MM.1S (cell line): ENCODE measurements around the gene FHOD1.

Source experiments
- DNase-seq: peaks from one replicate; pipeline ENCODE4 v3.0.0-alpha.2; 2015
- H2AFZ ChIP-seq: fragments of 300-600 bp; sonication (generic); 2 replicates; pipeline ENCODE4 v1.6.0; 2016; ENCODE audit warnings: antibody characterized with exemption, low read length
- H3F3A ChIP-seq: fragments of 300-600 bp; sonication (generic); 2 replicates; pipeline ENCODE4 v1.6.1; 2016; ENCODE audit warnings: mild to moderate bottlenecking, antibody characterized with exemption, low read length, moderate library complexity, mixed read lengths; ENCODE audit not compliant: insufficient read depth
- H3K27ac ChIP-seq: fragments of 300-600 bp; sonication (generic); 2 replicates; pipeline ENCODE4 v1.5.1; 2016; ENCODE audit warnings: mild to moderate bottlenecking, low read length
- H3K27me3 ChIP-seq: fragments of 300-600 bp; sonication (generic); replicated peaks from 2 replicates; pipeline ENCODE4 v1.6.0; 2016; ENCODE audit warnings: low read length; ENCODE audit not compliant: insufficient read depth
- H3K36me3 ChIP-seq: fragments of 300-600 bp; sonication (generic); replicated peaks from 2 replicates; pipeline ENCODE4 v1.6.1; 2016; ENCODE audit warnings: mild to moderate bottlenecking, low read length, mixed read lengths; ENCODE audit not compliant: insufficient read depth
- H3K4me1 ChIP-seq: fragments of 300-600 bp; sonication (generic); 2 replicates; pipeline ENCODE4 v1.6.1; 2016; ENCODE audit warnings: low read length, mixed read lengths
- H3K4me2 ChIP-seq: fragments of 300-600 bp; sonication (generic); 2 replicates; pipeline ENCODE4 v1.6.0; 2016; ENCODE audit warnings: low read depth, low read length
- H3K4me3 ChIP-seq: fragments of 300-600 bp; sonication (generic); 2 replicates; pipeline ENCODE4 v1.5.1; 2016; ENCODE audit warnings: low read length, mixed read lengths
- H3K79me2 ChIP-seq: fragments of 300-600 bp; sonication (generic); 2 replicates; pipeline ENCODE4 v1.6.1; 2016; ENCODE audit warnings: mixed run types, low read length, mixed read lengths
- H3K9ac ChIP-seq: fragments of 300-600 bp; sonication (generic); 2 replicates; pipeline ENCODE4 v1.6.1; 2016; ENCODE audit warnings: low read length, mixed read lengths
- H3K9me2 ChIP-seq: fragments of 300-600 bp; sonication (generic); replicated peaks from 2 replicates; pipeline ENCODE4 v1.6.1; 2016; ENCODE audit warnings: mild to moderate bottlenecking, low read length, mixed read lengths; ENCODE audit not compliant: insufficient read depth
- H3K9me3 ChIP-seq: fragments of 300-600 bp; sonication (generic); replicated peaks from 2 replicates; pipeline ENCODE4 v1.6.1; 2016; ENCODE audit warnings: mild to moderate bottlenecking, low read length, mixed read lengths; ENCODE audit not compliant: insufficient read depth
- H4K20me1 ChIP-seq: fragments of 300-600 bp; sonication (generic); 2 replicates; pipeline ENCODE4 v1.6.1; 2016; ENCODE audit warnings: mild to moderate bottlenecking, low read length, moderate library complexity, mixed read lengths; ENCODE audit not compliant: insufficient read depth
- EZH2 ChIP-seq: fragments of 300-600 bp; sonication (generic); optimal IDR thresholded peaks from 2 replicates; pipeline ENCODE3; 2017; ENCODE audit warnings: low read depth, mild to moderate bottlenecking, antibody characterized with exemption, low read length, mixed read lengths
- EZH2phosphoT487 ChIP-seq: fragments of 300-600 bp; sonication (generic); IDR thresholded peaks from 2 replicates; pipeline ENCODE4 v1.6.1; 2018; ENCODE audit warnings: antibody characterized with exemption, low read length
- TF ChIP-seq, protein P1 (sequence below): fragments of 300-600 bp; sonication (generic); IDR thresholded peaks from 2 replicates; pipeline ENCODE4 v1.5.1; 2016; ENCODE audit warnings: antibody characterized with exemption, low read length, mixed read lengths

The FHOD1 gene

DNA sequence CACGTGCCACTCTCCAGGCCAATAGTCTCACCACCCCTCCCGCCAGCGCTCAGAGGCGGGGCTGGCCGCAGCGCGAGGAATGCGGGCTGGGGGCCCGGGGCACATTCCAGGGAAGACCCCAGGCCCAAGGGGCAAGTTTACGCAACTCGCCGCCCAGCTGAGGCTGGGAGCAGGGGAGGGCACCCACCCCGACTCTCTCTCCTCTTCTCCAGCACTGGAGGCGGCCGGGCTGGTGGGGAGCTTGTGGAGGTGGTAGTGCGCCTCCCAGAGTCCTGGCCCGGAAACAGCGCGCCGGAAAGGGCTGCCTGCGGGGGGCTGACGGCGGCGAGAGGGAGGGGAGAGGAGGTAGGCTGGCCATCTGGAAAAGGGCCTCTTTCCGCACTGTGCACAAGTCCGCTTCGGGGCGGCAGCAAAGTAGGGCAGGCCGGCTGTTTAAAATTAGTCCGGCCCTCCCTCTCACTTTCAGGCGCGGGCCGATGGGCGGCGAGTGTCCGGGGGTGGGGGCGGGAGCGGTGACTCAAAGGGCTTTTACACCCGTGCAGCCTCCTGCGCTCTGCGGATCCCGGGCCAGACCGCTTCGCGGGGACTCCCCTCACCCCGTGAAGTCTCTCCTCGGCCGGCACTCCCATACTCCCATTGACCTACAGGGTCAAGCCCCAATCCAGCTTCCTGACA is 1.1 kb downstream of the FHOD1 start:
- Histone ChIP-seq H3K4me3 (peak overlapping the region; percentile 93), H2AFZ (peak overlapping the region; percentile 71; the same call in 1 of the 2 replicates), H3K79me2 (peaks cover 44% of the 10 kb centered on the region), H4K20me1 (no peaks in the 10 kb centered on the region), H3K9me2 (no peaks in the 10 kb centered on the region), H3K36me3 (no peaks in the 10 kb centered on the region), H3K4me1 (peaks cover 36% of the 10 kb centered on the region), H3K27ac (peak overlapping the region; percentile 85), H3K9ac (peak overlapping the region; percentile 80), H3K27me3 (peaks cover 18% of the 10 kb centered on the region), H3K4me2 (peak overlapping the region; percentile 79), H3F3A (peaks cover 44% of the 10 kb centered on the region), H3K9me3 (no peaks in the 10 kb centered on the region)
- peak; percentile 83 for DNase-seq
- TF ChIP-seq, protein P1, sequence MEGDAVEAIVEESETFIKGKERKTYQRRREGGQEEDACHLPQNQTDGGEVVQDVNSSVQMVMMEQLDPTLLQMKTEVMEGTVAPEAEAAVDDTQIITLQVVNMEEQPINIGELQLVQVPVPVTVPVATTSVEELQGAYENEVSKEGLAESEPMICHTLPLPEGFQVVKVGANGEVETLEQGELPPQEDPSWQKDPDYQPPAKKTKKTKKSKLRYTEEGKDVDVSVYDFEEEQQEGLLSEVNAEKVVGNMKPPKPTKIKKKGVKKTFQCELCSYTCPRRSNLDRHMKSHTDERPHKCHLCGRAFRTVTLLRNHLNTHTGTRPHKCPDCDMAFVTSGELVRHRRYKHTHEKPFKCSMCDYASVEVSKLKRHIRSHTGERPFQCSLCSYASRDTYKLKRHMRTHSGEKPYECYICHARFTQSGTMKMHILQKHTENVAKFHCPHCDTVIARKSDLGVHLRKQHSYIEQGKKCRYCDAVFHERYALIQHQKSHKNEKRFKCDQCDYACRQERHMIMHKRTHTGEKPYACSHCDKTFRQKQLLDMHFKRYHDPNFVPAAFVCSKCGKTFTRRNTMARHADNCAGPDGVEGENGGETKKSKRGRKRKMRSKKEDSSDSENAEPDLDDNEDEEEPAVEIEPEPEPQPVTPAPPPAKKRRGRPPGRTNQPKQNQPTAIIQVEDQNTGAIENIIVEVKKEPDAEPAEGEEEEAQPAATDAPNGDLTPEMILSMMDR = peak; percentile 33
- no peak for TF ChIP-seq EZH2

DNA sequence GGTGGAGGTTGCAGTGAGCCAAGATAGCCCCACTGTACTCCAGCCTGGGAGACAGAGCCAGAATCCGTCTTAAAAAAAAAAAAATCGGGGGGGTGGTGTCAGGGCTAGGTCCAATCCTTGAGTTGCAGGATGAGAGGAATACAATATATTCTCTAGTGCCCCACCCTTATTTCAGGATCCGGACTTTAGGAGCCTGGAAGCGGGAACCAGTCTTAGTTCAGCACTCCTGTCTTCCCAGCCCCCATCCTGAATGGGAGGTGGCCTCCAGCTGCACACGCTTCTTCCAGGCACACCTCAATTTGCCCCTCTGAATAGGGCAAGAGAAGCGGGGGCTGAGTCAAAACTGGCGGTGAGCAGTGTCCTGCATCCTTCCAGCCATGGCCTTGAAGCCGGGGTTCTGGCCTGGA is 1.6 kb downstream of the FHOD1 start:
- no peaks in the 10 kb centered on the region for H3K36me3 ChIP-seq
- H2AFZ ChIP-seq = peak overlapping the region; percentile 71; the same call in 1 of the 2 replicates
- H3K79me2 ChIP-seq = peaks cover 48% of the 10 kb centered on the region
- H3K4me2 ChIP-seq = peak overlapping the region; percentile 79
- H3K27me3 ChIP-seq = peaks cover 17% of the 10 kb centered on the region
- H3K9me2 ChIP-seq = no peaks in the 10 kb centered on the region
- no peaks in the 10 kb centered on the region for H4K20me1 ChIP-seq
- TF ChIP-seq EZH2 (no peak), EZH2phosphoT487 (no peak)
- TF ChIP-seq, protein P1 = no peak
- peaks cover 36% of the 10 kb centered on the region for H3K4me1 ChIP-seq
- peak overlapping the region; percentile 85 for H3K27ac ChIP-seq
- peak overlapping the region; percentile 93 for H3K4me3 ChIP-seq
- peaks cover 44% of the 10 kb centered on the region for H3F3A ChIP-seq
- H3K9me3 ChIP-seq = no peaks in the 10 kb centered on the region
- DNase-seq = no peak
- H3K9ac ChIP-seq = peak overlapping the region; percentile 80

DNA sequence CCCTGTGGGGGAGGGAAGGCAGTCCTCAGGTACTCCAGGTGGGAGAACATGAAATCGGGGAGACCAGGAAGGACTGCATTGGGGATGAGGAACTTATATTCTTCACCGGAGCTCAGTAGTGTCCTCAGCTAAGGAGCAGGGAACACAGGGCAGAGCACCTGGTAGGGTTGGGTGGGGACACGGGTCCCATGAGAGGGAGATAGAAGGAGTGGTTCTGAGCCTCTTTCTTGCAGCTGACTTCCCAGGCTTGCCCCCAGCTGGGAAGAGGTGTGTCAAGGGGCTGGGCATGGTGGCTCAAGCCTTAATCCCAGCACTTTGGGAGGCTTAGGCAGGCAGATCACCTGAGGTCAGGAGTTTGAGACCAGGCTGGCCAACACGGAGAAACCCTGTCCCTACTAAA is 2.1 kb downstream of the FHOD1 start:
- Histone ChIP-seq H3F3A (peaks cover 44% of the 10 kb centered on the region), H2AFZ (no peak overlapping the region), H3K27ac (peak overlapping the region; percentile 85), H3K9me2 (no peaks in the 10 kb centered on the region), H3K9ac (peak overlapping the region; percentile 80; the same call in 1 of the 2 replicates), H3K36me3 (no peaks in the 10 kb centered on the region), H3K27me3 (peaks cover 13% of the 10 kb centered on the region), H3K9me3 (no peaks in the 10 kb centered on the region), H3K4me3 (peak overlapping the region; percentile 93), H4K20me1 (no peaks in the 10 kb centered on the region), H3K79me2 (peaks cover 51% of the 10 kb centered on the region), H3K4me2 (peak overlapping the region; percentile 79), H3K4me1 (peaks cover 36% of the 10 kb centered on the region)
- TF ChIP-seq EZH2 (no peak), EZH2phosphoT487 (no peak)
- TF ChIP-seq, protein P1 = no peak
- DNase-seq = no peak
